HG03432 (cell line): ENCODE measurements around the gene HSPG2.

Experiments used
- ATAC-seq: cut with Tn5 transposase; IDR thresholded peaks from one replicate; pipeline ENCODE4 v1.9.1; 2021; ENCODE audit warnings: mild to moderate bottlenecking, moderate library complexity; ENCODE audit not compliant: unreplicated experiment

Gene HSPG2

DNA sequence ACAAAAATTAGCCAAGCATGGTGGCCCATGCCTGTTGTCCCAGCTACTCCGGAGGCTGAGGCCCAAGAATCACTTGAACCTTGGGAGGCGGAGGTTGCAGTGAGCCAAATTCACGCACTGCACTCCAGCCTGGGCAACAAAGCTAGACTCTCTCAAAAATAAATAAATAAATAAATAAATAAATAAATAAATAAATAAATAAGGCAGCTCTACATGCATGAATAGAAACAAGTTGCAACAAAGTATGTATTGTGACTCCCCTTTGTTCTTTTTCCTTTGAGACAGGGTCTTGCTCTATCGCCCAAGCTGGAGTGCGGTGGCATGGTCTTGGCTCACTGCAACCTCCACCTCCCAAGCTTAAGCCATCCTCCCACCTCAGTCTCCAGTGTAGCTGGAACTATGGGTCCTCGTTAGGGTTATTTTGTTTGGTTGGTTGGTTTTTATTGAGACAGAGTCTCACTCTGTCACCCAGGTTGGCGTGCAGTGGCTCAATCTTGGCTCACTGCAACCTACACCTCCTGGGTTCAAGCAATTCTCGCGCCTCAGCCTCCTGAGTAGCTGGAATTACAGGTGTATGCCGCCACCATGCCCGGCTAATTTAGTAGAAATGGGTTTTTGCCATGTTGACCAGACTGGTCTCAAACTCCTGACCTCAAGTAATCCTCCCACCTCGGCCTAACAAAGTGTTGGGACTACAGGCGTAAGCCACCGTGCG lies 162.1 kb downstream of the HSPG2 start:
- no peak for ATAC-seq

DNA sequence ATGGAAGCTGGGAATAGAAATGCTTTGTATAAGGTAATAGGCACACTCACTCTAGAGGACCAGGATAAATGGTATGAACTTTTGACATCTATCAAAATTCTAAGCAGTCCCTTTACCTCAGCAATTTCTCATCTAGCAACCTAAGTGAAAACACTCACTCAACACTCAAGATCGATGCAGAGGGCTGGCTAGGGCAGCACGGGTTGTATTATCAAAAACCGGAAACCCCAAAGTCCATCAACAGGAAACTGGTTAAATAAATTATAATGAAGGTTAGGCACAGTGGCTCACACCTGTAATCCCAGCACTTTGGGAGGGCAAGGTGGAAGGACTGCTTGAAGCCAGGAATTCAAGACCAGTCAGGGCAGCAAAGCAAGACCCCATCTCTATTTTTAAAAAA lies 163.5 kb downstream of the HSPG2 start:
- ATAC-seq, result no peak
